ENCODE measurements around the gene GSS.

The GSS gene

GRCh38 chr20:34993941-34994508 is 38.4 kb upstream of the GSS start:
- DNase-seq (ENCODE audit: low read depth in 4 of 4, low spot score in 1 of 4): no peak

- no peak for DNase-seq (ENCODE audit: low read depth in 4 of 4, low spot score in 1 of 4)
Observed at GRCh38 chr20:34992751-34993417, 37.3 kb upstream of the GSS start.

GRCh38 chr20:34990661-34991214 is 35.1 kb upstream of the GSS start:
- DNase-seq (ENCODE audit: low read depth in 4 of 4, low spot score in 1 of 4): no peak

GRCh38 chr20:34990231-34990630 is 34.6 kb upstream of the GSS start:
- no peak for DNase-seq (ENCODE audit: low read depth in 4 of 4, low spot score in 1 of 4)

GRCh38 chr20:34989670-34990069 is 34.1 kb upstream of the GSS start:
- DNase-seq (ENCODE audit: low read depth in 4 of 4, low spot score in 1 of 4): no peak

GRCh38 chr20:34989118-34989517 is 33.5 kb upstream of the GSS start:
- DNase-seq (ENCODE audit: low read depth in 4 of 4, low spot score in 1 of 4): no peak

- DNase-seq (ENCODE audit: low read depth in 4 of 4, low spot score in 1 of 4): no peak
Observed at GRCh38 chr20:34988191-34988540, 32.6 kb upstream of the GSS start.

- DNase-seq (ENCODE audit: low read depth in 4 of 4, low spot score in 1 of 4): no peak
Observed at GRCh38 chr20:34987288-34988190, 31.9 kb upstream of the GSS start.

- no peak for DNase-seq (ENCODE audit: low read depth in 4 of 4, low spot score in 1 of 4)
Observed at GRCh38 chr20:34986311-34987287, 31.0 kb upstream of the GSS start.

- no peak for DNase-seq (ENCODE audit: low read depth in 4 of 4, low spot score in 1 of 4)
Observed at GRCh38 chr20:34985461-34986310, 30.1 kb upstream of the GSS start.

GRCh38 chr20:34984756-34985261 is 29.2 kb upstream of the GSS start:
- DNase-seq (ENCODE audit: low read depth in 4 of 4, low spot score in 1 of 4): no peak

- DNase-seq (ENCODE audit: low read depth in 4 of 4, low spot score in 1 of 4): no peak
Observed at GRCh38 chr20:34983995-34984735, 28.6 kb upstream of the GSS start.

- DNase-seq (ENCODE audit: low read depth in 4 of 4, low spot score in 1 of 4): no peak
Observed at GRCh38 chr20:34983089-34983820, 27.6 kb upstream of the GSS start.

- DNase-seq (ENCODE audit: low read depth in 4 of 4, low spot score in 1 of 4): no peak
Observed at GRCh38 chr20:34982270-34983088, 26.9 kb upstream of the GSS start.

GRCh38 chr20:34980543-34981233 is 25.1 kb upstream of the GSS start:
- DNase-seq (ENCODE audit: low read depth in 4 of 4, low spot score in 1 of 4): no peak

- peak in 1 of 4 experiments; percentile 10 for DNase-seq (ENCODE audit: low read depth in 4 of 4, low spot score in 1 of 4)
Observed at GRCh38 chr20:34979366-34980153, 24.0 kb upstream of the GSS start.
